HUES6 (cell line): ENCODE results near the gene PXYLP1.

Experiments used
- H3K27ac ChIP-seq: 2 replicates; pipeline ENCODE4 v1.7.0; 2013; ENCODE audit warnings: low read depth, mild to moderate bottlenecking, low read length, inconsistent platforms
- H3K27me3 ChIP-seq: 2 replicates; pipeline ENCODE4 v1.6.1; 2013; ENCODE audit warnings: low read length; ENCODE audit not compliant: control insufficient read depth, insufficient read depth
- H3K36me3 ChIP-seq: 2 replicates; pipeline ENCODE4 v1.6.1; 2013; ENCODE audit warnings: low read length; ENCODE audit not compliant: control insufficient read depth, insufficient read depth
- H3K4me1 ChIP-seq: 2 replicates; pipeline ENCODE4 v1.6.1; 2013; ENCODE audit warnings: low read length; ENCODE audit not compliant: control insufficient read depth, insufficient read depth
- H3K4me3 ChIP-seq: 2 replicates; pipeline ENCODE4 v1.5.1; 2013; ENCODE audit warnings: low read depth, low read length
- H3K9ac ChIP-seq: one replicate; pipeline ENCODE4 v1.6.1; 2013; ENCODE audit warnings: mild to moderate bottlenecking, low read length
- H3K9me3 ChIP-seq: 2 replicates; pipeline ENCODE4 v1.6.1; 2013; ENCODE audit warnings: low read depth, low read length; ENCODE audit not compliant: control insufficient read depth, insufficient read depth

The PXYLP1 gene

DNA sequence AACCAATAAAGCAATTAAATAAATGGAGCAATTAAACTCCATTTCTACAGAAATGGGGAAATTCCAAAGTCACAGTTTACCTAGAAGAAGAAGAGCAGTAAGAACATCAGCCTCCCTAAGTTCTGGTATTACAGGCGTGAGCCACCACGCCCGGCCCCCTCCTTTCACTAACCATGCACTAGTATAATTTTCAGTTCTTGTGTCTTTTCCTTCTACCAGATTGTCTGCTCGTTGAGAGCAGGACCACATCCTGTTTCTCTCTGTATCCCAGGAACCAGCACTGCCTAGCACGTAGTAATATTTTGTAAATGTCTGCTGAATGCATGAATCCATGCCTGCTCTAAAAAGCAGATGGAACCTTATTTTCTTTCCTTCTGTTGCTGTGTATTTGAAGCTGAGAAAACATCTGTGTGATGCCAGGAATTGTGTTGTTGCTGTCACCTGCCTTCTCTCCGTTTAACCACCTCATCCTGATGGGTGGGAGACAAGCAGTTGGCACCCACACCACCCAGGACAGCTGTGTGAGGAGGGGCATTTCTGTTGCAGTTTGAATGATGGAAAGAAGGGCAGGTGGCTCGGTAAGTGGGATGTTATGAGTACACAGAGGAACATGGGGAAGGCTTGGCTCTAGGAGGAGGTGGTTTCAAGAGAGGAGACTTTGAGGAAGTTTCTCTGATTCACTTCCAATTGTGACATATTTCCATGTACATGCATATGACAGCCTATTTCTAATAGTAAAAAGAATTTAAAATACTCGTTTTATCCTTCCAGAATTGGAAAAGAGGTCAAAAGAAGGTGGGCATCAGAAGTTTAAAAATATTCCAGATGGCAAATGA, 30.1 kb downstream of the PXYLP1 start:
- no peaks in the 10 kb centered on the region for H3K9me3 ChIP-seq
- peaks cover 4% of the 10 kb centered on the region for H3K36me3 ChIP-seq
- no peak overlapping the region for H3K4me3 ChIP-seq
- H3K27ac ChIP-seq: no peak overlapping the region
- H3K4me1 ChIP-seq: no peaks in the 10 kb centered on the region
- no peak overlapping the region for H3K9ac ChIP-seq
- H3K27me3 ChIP-seq: no peaks in the 10 kb centered on the region

DNA sequence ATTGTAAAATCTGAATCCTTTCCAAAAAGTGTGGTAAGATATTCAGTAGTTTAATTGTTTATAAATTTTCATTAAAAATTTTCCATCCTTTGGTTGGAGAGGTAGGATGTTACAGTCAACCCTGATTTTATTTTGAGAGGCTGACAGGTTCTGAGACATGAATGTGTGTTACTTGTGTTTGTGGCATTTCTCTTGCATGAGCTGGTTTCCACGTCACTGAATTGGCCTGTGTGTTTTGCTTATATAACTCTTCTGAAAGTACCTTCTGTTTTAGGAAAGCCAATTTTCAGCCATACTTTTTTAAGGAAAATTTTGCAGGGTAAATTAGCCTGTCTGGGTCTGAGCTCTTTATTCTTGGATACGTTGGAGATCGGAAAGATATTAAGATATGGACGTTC, 30.7 kb downstream of the PXYLP1 start:
- Histone ChIP-seq H3K9me3 (no peaks in the 10 kb centered on the region), H3K36me3 (peaks cover 4% of the 10 kb centered on the region)

GRCh38 chr3:141266186-141266585, 34.6 kb downstream of the PXYLP1 start:
- H3K36me3 ChIP-seq: peaks cover 4% of the 10 kb centered on the region
- H3K4me1 ChIP-seq: no peaks in the 10 kb centered on the region
- H3K9ac ChIP-seq: no peak overlapping the region
- H3K27ac ChIP-seq: no peak overlapping the region
- no peaks in the 10 kb centered on the region for H3K9me3 ChIP-seq
- no peak overlapping the region for H3K4me3 ChIP-seq
- H3K27me3 ChIP-seq: no peaks in the 10 kb centered on the region

More for the DNA sequence above, 30.7 kb downstream of the PXYLP1 start:
- H3K27me3 ChIP-seq: no peaks in the 10 kb centered on the region
- no peak overlapping the region for H3K27ac ChIP-seq
- no peaks in the 10 kb centered on the region for H3K4me1 ChIP-seq
- H3K4me3 ChIP-seq: no peak overlapping the region
- H3K9ac ChIP-seq: no peak overlapping the region

DNA sequence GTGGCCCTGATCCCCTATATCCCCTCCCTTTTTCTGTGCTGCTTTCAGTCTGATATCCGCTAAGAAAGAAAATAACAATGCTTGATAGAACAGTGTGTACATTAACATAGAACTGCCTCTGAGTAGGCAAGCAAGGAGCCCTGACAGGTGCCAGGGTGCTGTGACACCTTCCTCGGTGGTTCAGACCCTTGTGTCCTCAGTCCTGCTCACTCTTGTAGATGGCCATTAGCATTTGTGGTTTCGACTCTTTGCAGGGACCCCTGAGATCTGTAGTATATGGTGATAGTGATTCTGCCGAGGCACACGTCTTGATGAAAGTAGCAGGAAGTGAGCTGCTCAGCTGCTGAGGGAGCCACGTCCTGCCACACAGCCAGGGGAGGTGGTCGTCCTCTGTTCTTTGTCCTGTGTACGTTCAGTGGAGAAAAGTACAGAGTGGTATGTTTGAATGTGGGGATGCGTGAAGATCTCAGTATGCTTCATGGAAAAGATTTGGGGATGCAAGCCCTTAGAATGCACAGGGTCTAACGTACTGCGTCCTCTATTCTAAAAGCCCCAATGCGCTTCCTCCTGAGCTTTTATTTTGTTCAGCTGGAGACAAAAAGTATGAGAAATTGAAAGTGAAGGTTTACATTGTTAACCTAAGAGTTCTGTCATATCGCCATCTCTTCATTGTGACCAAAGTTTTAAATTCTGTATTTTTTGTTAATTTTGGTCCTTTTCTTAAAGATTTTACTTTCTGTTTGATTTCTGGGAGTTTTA, 35.4 kb downstream of the PXYLP1 start:
- no peak overlapping the region for H3K4me3 ChIP-seq

DNA sequence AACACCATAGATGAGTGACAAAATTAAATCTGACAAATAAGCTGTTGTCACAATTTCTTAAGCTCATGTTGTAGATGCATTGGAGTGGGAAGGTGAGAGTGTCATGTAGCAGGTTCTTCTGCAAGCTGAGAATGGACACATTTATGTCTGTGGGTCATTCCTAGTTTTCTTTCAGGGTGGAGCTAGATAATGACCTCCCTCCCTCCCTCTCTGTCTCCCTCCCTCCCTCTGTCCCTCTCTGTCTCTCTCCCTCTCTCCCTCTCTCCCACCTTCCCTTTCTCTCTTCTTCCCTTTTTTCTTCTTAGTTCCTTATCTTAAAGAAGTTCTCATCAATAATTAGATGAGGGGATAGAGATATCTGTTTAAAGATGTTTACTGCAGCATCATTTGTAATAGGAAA, 36.0 kb downstream of the PXYLP1 start:
- Histone ChIP-seq H3K27me3 (no peaks in the 10 kb centered on the region), H3K27ac (no peak overlapping the region), H3K9me3 (no peaks in the 10 kb centered on the region), H3K36me3 (no peaks in the 10 kb centered on the region), H3K4me3 (no peak overlapping the region), H3K9ac (no peak overlapping the region), H3K4me1 (no peaks in the 10 kb centered on the region)

More for the DNA sequence above, 35.4 kb downstream of the PXYLP1 start:
- H3K36me3 ChIP-seq: no peaks in the 10 kb centered on the region; the same call in 1 of the 2 replicates
- H3K4me1 ChIP-seq: no peaks in the 10 kb centered on the region
- no peaks in the 10 kb centered on the region for H3K27me3 ChIP-seq
- H3K9ac ChIP-seq: no peak overlapping the region
- no peaks in the 10 kb centered on the region for H3K9me3 ChIP-seq
- H3K27ac ChIP-seq: no peak overlapping the region

DNA sequence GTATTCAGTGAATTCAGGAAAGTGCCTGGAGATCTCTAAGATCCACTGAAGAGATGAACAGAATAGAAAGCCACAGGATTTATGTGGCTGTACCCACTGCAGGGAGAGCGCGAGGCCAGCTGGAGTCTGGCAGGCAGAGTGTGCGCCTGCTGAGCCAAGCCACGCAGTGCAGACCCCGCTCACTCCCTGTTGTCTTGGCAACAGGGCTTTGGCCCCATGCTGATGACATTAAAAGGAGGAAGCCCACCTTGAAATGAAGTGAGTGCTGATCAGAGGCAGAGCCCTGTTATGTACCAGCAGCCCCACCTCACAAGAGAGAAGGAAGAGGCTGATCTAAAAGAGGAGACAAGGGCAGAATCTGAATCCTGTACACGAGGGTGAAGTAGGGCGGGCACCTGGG, 36.7 kb downstream of the PXYLP1 start:
- Histone ChIP-seq H3K27me3 (no peaks in the 10 kb centered on the region), H3K9me3 (no peaks in the 10 kb centered on the region), H3K4me3 (no peak overlapping the region), H3K9ac (no peak overlapping the region), H3K36me3 (no peaks in the 10 kb centered on the region), H3K4me1 (no peaks in the 10 kb centered on the region), H3K27ac (no peak overlapping the region)

GRCh38 chr3:141268791-141269190, 37.2 kb downstream of the PXYLP1 start:
- no peaks in the 10 kb centered on the region for H3K27me3 ChIP-seq
- H3K27ac ChIP-seq: no peak overlapping the region
- no peaks in the 10 kb centered on the region for H3K9me3 ChIP-seq
- H3K36me3 ChIP-seq: no peaks in the 10 kb centered on the region
- no peak overlapping the region for H3K4me3 ChIP-seq
- no peak overlapping the region for H3K9ac ChIP-seq
- no peaks in the 10 kb centered on the region for H3K4me1 ChIP-seq

- H3K27me3 ChIP-seq: no peaks in the 10 kb centered on the region
- H3K9me3 ChIP-seq: no peaks in the 10 kb centered on the region
- no peaks in the 10 kb centered on the region for H3K36me3 ChIP-seq
- H3K4me3 ChIP-seq: no peak overlapping the region
- no peak overlapping the region for H3K9ac ChIP-seq
- no peak overlapping the region for H3K27ac ChIP-seq
- H3K4me1 ChIP-seq: no peaks in the 10 kb centered on the region
Observed at GRCh38 chr3:141269961-141270360, 38.3 kb downstream of the PXYLP1 start.

- H3K4me3 ChIP-seq: no peak overlapping the region
- H3K9me3 ChIP-seq: no peaks in the 10 kb centered on the region
- no peaks in the 10 kb centered on the region for H3K27me3 ChIP-seq
- H3K36me3 ChIP-seq: no peaks in the 10 kb centered on the region
- no peak overlapping the region for H3K9ac ChIP-seq
- H3K4me1 ChIP-seq: no peaks in the 10 kb centered on the region
- no peak overlapping the region for H3K27ac ChIP-seq
Observed at GRCh38 chr3:141271279-141272030, 39.8 kb downstream of the PXYLP1 start.

DNA sequence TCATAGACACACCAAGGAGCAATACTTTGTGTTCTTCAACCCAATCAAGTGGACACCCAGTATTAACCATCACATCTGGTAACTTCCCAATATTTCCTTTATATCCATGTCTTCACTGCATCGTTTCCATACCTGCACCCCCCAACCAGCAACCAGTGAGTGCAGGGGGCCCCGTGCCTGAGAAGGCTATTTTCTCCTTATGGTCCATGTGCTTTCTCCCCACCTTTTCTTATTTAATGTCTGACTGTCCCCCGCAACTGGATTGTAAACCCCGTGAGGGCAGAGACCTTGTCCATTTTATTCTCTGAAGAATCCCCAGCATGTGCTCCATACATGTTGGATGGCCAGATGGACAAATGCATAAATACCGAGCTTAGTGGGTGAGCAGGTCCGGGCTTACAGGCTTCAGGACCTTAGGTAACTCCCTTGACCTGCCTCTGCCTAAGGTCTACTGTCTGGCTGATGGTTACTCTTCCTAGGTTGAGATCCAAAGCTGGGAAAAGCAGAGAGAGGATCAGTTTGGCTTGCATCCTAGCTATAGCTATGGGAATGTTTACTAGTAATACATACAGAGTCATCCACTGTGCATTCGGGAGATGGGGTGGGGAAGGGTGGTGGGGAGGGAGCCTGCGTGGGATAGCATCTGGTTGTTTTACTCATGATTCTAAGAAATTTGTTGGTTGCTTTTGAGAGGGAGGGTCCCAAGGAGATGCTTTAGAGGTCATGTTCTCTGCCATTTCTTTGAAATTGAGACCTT, 41.5 kb downstream of the PXYLP1 start:
- no peaks in the 10 kb centered on the region for H3K9me3 ChIP-seq
- H3K27me3 ChIP-seq: no peaks in the 10 kb centered on the region
- no peak overlapping the region for H3K27ac ChIP-seq
- H3K4me1 ChIP-seq: no peaks in the 10 kb centered on the region
- H3K9ac ChIP-seq: no peak overlapping the region
- no peaks in the 10 kb centered on the region for H3K36me3 ChIP-seq
- H3K4me3 ChIP-seq: no peak overlapping the region
